ENCODE measurements around the gene CLDN19. TPM values are rescaled to one million over a fixed set of nuclear protein-coding genes. Genes with fewer than 3 reads are reported as not detected.

The CLDN19 gene
- total and polyA plus RNA-seq, 12 donors: 0.06 TPM; not detected in 11

- no peaks in the 10 kb centered on the region for H3K9me3 ChIP-seq
- H3K27ac ChIP-seq: no peak overlapping the region
- no peak for DNase-seq
- WGBS, 2 donors: 93 to 94% methylated on average over 2 of the region's 2 CpGs
- TF ChIP-seq CTCF (IDR thresholded peaks at IDR 0.05): no peak
- ATAC-seq: no peak
- no peaks in the 10 kb centered on the region for H3K27me3 ChIP-seq
- peaks cover 0 to 76% (median 12%) of the 10 kb centered on the region in 9 donors for H3K36me3 ChIP-seq
- no peak overlapping the region for H3K4me3 ChIP-seq
- intact Hi-C loops (cut with DNase I): no loop called here
- H3K4me1 ChIP-seq: peaks cover 2 to 65% (median 51%) of the 10 kb centered on the region in 9 donors
Observed at GRCh38 chr1:42692911-42693310, 47.1 kb downstream of the CLDN19 start.

GRCh38 chr1:42692461-42692860, 47.6 kb downstream of the CLDN19 start:
- Histone ChIP-seq H3K4me1 (peaks cover 2 to 69% (median 55%) of the 10 kb centered on the region in 9 donors), H3K4me3 (no peak overlapping the region), H3K9me3 (no peaks in the 10 kb centered on the region), H3K27me3 (no peaks in the 10 kb centered on the region), H3K27ac (no peak overlapping the region), H3K36me3 (peaks cover 0 to 76% (median 7%) of the 10 kb centered on the region in 9 donors)
- no peak for DNase-seq
- ATAC-seq: no peak
- no peak for TF ChIP-seq CTCF (IDR thresholded peaks at IDR 0.05)
- WGBS, 2 donors: 55 to 58% methylated on average over 5 of the region's 5 CpGs
- intact Hi-C loops (cut with DNase I): no loop called here

- Histone ChIP-seq H3K36me3 (peaks cover 0 to 76% (median 0%) of the 10 kb centered on the region in 9 donors), H3K9me3 (no peaks in the 10 kb centered on the region), H3K27me3 (no peaks in the 10 kb centered on the region), H3K4me3 (no peak overlapping the region), H3K4me1 (peaks cover 2 to 83% (median 68%) of the 10 kb centered on the region in 9 donors), H3K27ac (no peak overlapping the region)
- intact Hi-C loops (cut with DNase I): no loop called here
- ATAC-seq (no peak), DNase-seq (no peak)
- WGBS, 2 donors: 64 to 72% methylated on average over 4 of the region's 4 CpGs
- TF ChIP-seq CTCF (IDR thresholded peaks at IDR 0.05): no peak
Observed at GRCh38 chr1:42691157-42691498, 48.9 kb downstream of the CLDN19 start.

- Histone ChIP-seq H3K4me3 (no peak overlapping the region), H3K27ac (no peak overlapping the region), H3K27me3 (no peaks in the 10 kb centered on the region), H3K9me3 (no peaks in the 10 kb centered on the region), H3K4me1 (peaks cover 2 to 88% (median 73%) of the 10 kb centered on the region in 9 donors), H3K36me3 (peaks cover 0 to 76% (median 0%) of the 10 kb centered on the region in 9 donors)
- ATAC-seq: no peak
- intact Hi-C loops (cut with DNase I): no loop called here
- TF ChIP-seq CTCF (IDR thresholded peaks at IDR 0.05): peak in 4 of 9 donors; percentile 11 to 36 (median 26)
- no peak for DNase-seq
- WGBS, 2 donors: 74 to 79% methylated on average over 1 of the region's 1 CpG
Observed at GRCh38 chr1:42690477-42691156, 49.4 kb downstream of the CLDN19 start.
